Gastrocnemius medialis (tissue), 4 donors: ENCODE measurements around the gene QPCT. TPM values are rescaled to one million over a fixed set of nuclear protein-coding genes. Genes with fewer than 3 reads are reported as not detected.

Source experiments
- ATAC-seq, 2 donors: fragments of 150-250 bp; one replicate each; pipeline ENCODE4 v1.9.1; 2016
- DNase-seq, 2 donors: peaks; one replicate each; pipeline ENCODE4 v3.0.0-alpha.2; 2019
- H3K27ac ChIP-seq, 4 donors: fragments of 200-600 bp; sonication (generic); 1 replicate in 1 of 4; 2 replicates in 3 of 4; pipeline ENCODE4 v1.5.1; 2016 to 2018; ENCODE audit warnings: mild to moderate bottlenecking in 2 of 4, moderate library complexity in 1 of 4
- H3K27me3 ChIP-seq, 3 donors: fragments of 200-600 bp; sonication (generic) in 2 of 3; 1 replicate in 1 of 3; 2 replicates in 2 of 3; pipeline versions ENCODE4 v1.5.1 to v1.6.0; 2016 to 2019; ENCODE audit warnings: mild to moderate bottlenecking in 1 of 3, moderate library complexity in 1 of 3
- H3K36me3 ChIP-seq, 2 donors: fragments of 200-600 bp; sonication (generic) in 1 of 2; one replicate each; pipeline ENCODE4 v1.5.1; 2017 to 2018
- H3K4me1 ChIP-seq, 2 donors: fragments of 200-600 bp; sonication (generic) in 1 of 2; one replicate each; pipeline ENCODE4 v1.5.1; 2016 to 2017; ENCODE audit warnings: mild to moderate bottlenecking in 2 of 2
- H3K4me3 ChIP-seq, 4 donors: fragments of 200-600 bp; sonication (generic) in 3 of 4; 1 replicate in 1 of 4; 2 replicates in 3 of 4; pipeline ENCODE4 v1.5.1; 2016 to 2019; ENCODE audit warnings: mild to moderate bottlenecking in 2 of 4
- H3K9me3 ChIP-seq, 3 donors: fragments of 200-600 bp; sonication (generic) in 2 of 3; 1 replicate in 1 of 3; 2 replicates in 2 of 3; pipeline ENCODE4 v1.5.1; 2016 to 2019
- POLR2A ChIP-seq, 2 donors: fragments of 450-650 bp; IDR thresholded peaks; one replicate each; pipeline ENCODE4 v1.6.1; 2017; ENCODE audit warnings: antibody characterized with exemption in 2 of 2, mild to moderate bottlenecking in 2 of 2, moderate library complexity in 2 of 2
- in situ Hi-C, 4 donors: fragments of 200-750 bp; cut with MboI; loops; one replicate each; pipeline versions ENCODE4 v1.15.0 to v1.8.0; 2017; ENCODE audit warnings: low sequenced_read_pairs in 4 of 4
- intact Hi-C: fragments of 100-400 bp; cut with DNase I; formaldehyde crosslinking; loops from one replicate; pipeline ENCODE4 v1.15.1; 2023; ENCODE audit warnings: low total_unique reads
- total RNA-seq, 4 donors: library from RNA; depleted of rRNA; stranded (reverse); fragments of >200 nt; gene quantifications; one replicate each; pipeline versions ENCODE4 v1.1.0 to v1.2.3, GENCODE V29; 2016
- TF ChIP-seq, protein P1 (sequence below), 5 experiments: fragments of 450-650 bp in 3 of 5; fragments of 200-600 bp in 2 of 5; sonication (generic) in 2 of 5; IDR thresholded peaks in 4 of 5; conservative IDR thresholded peaks in 1 of 5; 1 replicate in 4 of 5; 2 replicates in 1 of 5; pipeline ENCODE4 v1.5.1; 2016 to 2019; ENCODE audit warnings: antibody characterized with exemption in 5 of 5, mild to moderate bottlenecking in 3 of 5, moderate library complexity in 3 of 5

Gene QPCT
- total RNA-seq, 4 donors from 2014 or later: 1.5 to 6.4 (median 4.7) TPM

DNA sequence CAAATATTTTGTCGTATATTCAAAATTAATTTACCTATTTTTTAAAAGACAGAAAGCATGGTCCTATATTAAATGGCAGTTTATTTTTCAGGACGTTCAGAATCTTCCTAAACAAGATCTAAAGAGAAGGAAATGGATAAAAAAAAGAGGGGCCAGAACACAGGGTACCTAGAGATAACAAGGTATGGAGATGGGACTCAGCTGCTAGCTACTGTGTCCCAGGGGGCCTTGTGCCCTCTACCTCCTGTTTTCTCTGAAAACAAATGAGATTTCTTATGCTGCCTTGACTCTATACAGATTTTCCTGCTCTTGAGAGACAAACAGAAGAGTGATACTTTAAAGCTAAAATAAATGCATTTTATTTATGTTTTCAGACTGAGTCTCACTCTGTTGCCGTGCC lies 29.1 kb upstream of the QPCT start:
- Histone ChIP-seq H3K36me3 (peaks cover 0 to 6% of the 10 kb centered on the region in 2 donors), H3K27ac (no peak overlapping the region), H3K4me1 (peaks cover 67 to 79% of the 10 kb centered on the region in 2 donors), H3K4me3 (no peak overlapping the region), H3K27me3 (no peaks in the 10 kb centered on the region), H3K9me3 (no peaks in the 10 kb centered on the region)
- in situ Hi-C loops (no loop called here), intact Hi-C loops (no loop called here)
- DNase-seq: no peak
- ATAC-seq: no peak
- TF ChIP-seq, protein P1, sequence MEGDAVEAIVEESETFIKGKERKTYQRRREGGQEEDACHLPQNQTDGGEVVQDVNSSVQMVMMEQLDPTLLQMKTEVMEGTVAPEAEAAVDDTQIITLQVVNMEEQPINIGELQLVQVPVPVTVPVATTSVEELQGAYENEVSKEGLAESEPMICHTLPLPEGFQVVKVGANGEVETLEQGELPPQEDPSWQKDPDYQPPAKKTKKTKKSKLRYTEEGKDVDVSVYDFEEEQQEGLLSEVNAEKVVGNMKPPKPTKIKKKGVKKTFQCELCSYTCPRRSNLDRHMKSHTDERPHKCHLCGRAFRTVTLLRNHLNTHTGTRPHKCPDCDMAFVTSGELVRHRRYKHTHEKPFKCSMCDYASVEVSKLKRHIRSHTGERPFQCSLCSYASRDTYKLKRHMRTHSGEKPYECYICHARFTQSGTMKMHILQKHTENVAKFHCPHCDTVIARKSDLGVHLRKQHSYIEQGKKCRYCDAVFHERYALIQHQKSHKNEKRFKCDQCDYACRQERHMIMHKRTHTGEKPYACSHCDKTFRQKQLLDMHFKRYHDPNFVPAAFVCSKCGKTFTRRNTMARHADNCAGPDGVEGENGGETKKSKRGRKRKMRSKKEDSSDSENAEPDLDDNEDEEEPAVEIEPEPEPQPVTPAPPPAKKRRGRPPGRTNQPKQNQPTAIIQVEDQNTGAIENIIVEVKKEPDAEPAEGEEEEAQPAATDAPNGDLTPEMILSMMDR (IDR thresholded peaks at IDR 0.05 in 4 of 5, conservative IDR thresholded peaks at IDR 0.05 in 1 of 5): no peak
- TF ChIP-seq POLR2A (IDR thresholded peaks at IDR 0.05): no peak

DNA sequence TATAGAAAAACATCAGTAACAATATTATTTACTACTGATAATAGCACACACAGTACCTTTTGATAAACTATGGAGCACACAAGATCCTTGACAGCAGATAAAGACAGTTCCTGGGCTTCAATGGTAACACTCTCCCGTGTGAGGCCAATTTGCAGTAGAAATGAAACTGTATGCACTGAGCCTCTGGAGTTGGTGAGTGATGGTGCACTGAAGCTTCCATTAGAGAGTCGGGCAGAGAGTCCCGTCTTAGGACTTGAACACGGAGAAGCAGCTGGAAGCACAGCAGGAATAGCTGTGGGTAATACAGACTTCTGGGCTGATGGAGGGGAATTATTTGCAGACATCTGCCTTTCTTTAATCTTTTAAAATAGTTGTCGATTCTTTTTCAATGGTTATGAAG lies 28.2 kb upstream of the QPCT start:
- H3K27me3 ChIP-seq: no peaks in the 10 kb centered on the region
- peaks cover 0 to 6% of the 10 kb centered on the region in 2 donors for H3K36me3 ChIP-seq
- ATAC-seq: no peak
- intact Hi-C loops: no loop called here
- H3K9me3 ChIP-seq: no peaks in the 10 kb centered on the region
- peaks cover 65 to 79% of the 10 kb centered on the region in 2 donors for H3K4me1 ChIP-seq
- no peak for DNase-seq
- no peak overlapping the region for H3K27ac ChIP-seq
- TF ChIP-seq, protein P1 (IDR thresholded peaks at IDR 0.05 in 4 of 5, conservative IDR thresholded peaks at IDR 0.05 in 1 of 5): no peak
- no peak for TF ChIP-seq POLR2A (IDR thresholded peaks at IDR 0.05)
- in situ Hi-C loops: no loop called here
- H3K4me3 ChIP-seq: no peak overlapping the region

DNA sequence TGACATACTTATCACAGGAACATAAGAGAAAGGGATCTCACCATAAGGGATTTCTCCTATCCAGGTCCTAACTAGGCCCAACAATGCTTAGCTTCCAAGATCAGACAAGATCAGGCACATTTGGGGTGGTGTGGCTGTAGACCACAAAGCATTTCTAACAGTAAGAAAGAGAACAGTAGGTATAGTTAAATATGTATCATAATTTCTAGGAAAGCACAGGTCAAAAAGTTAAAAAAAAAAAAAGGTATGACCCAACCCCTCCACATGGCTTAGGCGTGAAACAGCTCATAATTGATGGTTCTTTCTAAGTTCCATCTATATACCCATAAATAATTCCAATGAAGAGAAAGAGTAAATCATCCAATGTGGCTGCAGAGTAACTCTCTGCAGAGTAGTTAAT lies 26.7 kb upstream of the QPCT start:
- intact Hi-C loops: no loop called here
- H3K4me1 ChIP-seq: peaks cover 73 to 80% of the 10 kb centered on the region in 2 donors
- H3K9me3 ChIP-seq: no peaks in the 10 kb centered on the region
- ATAC-seq (no peak), DNase-seq (no peak)
- H3K27me3 ChIP-seq: no peaks in the 10 kb centered on the region
- peak overlapping the region; percentile 6 to 53 (median 39) for H3K27ac ChIP-seq
- in situ Hi-C loops: no loop called here
- TF ChIP-seq, protein P1 (IDR thresholded peaks at IDR 0.05 in 4 of 5, conservative IDR thresholded peaks at IDR 0.05 in 1 of 5): no peak
- TF ChIP-seq POLR2A (IDR thresholded peaks at IDR 0.05): no peak
- H3K36me3 ChIP-seq: peaks cover 0 to 6% of the 10 kb centered on the region in 2 donors
- H3K4me3 ChIP-seq: no peak overlapping the region

DNA sequence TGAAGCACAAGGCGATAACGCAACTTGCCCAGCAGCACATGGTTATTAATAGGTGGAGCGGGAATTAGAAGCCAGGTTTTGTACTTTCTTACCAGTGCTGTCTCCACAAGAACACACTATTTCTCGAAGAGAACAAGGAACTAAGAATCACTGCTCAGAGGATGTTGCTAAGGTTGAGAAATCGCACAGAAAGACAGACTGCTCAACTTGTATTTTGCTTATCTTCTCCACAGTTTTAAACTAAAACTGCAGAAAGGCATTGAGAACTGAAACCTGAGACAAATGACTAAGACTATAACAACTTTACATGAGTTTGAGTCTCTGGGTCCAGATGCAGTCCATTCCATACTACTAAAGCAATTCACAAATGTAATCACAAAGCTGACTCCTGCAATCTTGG lies 26.0 kb upstream of the QPCT start:
- Histone ChIP-seq H3K9me3 (no peaks in the 10 kb centered on the region), H3K36me3 (peaks cover 0 to 6% of the 10 kb centered on the region in 2 donors), H3K4me1 (peaks cover 72 to 78% of the 10 kb centered on the region in 2 donors), H3K27ac (peak overlapping the region; percentile 6 to 53 (median 39)), H3K4me3 (no peak overlapping the region), H3K27me3 (no peaks in the 10 kb centered on the region)
- intact Hi-C loops (no loop called here), in situ Hi-C loops (no loop called here)
- peak; percentile 28 to 55 for ATAC-seq
- TF ChIP-seq POLR2A (IDR thresholded peaks at IDR 0.05): no peak
- TF ChIP-seq, protein P1 (IDR thresholded peaks at IDR 0.05 in 4 of 5, conservative IDR thresholded peaks at IDR 0.05 in 1 of 5): no peak
- no peak for DNase-seq
